GM19455 (cell line): ENCODE measurements around the gene ZNF524.
A peak's percentile ranks its signal among the peaks of the same experiment; 100 is the strongest.

Experiments
- ATAC-seq: cut with Tn5 transposase; IDR thresholded peaks from one replicate; pipeline ENCODE4 v1.9.1; 2021; ENCODE audit not compliant: unreplicated experiment

ZNF524 gene

DNA sequence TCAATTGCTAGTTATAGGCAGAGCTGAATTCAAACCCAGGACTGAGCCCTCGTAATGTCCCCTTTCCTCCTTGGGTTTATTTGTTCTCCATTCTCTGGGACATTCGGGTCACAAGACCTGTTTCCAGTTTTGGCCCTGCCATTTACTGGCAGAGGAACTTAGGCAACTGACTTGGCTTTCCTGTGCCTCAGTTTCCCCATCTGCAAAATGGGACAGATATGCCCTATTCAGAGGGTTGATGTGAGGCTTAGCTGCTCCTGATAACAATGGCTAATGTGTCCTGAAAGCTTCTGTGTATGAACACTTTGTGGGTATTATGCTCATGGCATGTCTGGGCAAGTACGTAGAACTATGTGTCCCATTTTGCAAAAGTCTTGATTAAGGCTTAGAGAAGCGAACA, 996 bp downstream of the ZNF524 start:
- no peak for ATAC-seq

GRCh38 chr19:55602104-55603001, 2.3 kb downstream of the ZNF524 start:
- ATAC-seq: no peak

DNA sequence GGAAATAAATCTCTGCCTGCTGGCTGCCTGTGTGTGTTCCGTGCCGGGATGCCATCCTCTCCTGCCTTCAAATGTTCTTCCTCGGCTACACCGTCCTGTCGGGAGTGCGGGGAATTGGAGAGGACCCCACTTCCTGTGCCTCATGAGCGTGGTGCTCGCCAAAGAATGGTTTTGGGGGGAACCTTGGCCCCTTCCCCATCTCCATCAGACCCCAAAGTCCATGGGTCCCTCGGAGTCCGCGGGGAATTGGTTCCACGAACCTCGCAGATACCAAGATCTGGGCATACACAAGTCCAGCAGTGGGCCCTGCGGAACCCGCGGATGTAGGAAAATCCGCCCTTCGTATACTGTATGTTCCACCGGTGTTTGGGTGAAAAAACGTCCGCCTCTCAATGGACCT, 3.0 kb downstream of the ZNF524 start:
- ATAC-seq: no peak

GRCh38 chr19:55603581-55604292, 3.6 kb downstream of the ZNF524 start:
- no peak for ATAC-seq

GRCh38 chr19:55605207-55605636, 5.1 kb downstream of the ZNF524 start:
- ATAC-seq: peak; percentile 59

- peak; percentile 25 for ATAC-seq
Measured at GRCh38 chr19:55605637-55606470, 5.8 kb downstream of the ZNF524 start, which contains the start of gene ZNF865. TSS of gene ZNF865 (plus strand) at chr19:55605647. CDS start at chr19:55613619, 7,972 bp downstream.

- ATAC-seq: no peak
Measured at GRCh38 chr19:55606471-55606787, 6.3 kb downstream of the ZNF524 start.

DNA sequence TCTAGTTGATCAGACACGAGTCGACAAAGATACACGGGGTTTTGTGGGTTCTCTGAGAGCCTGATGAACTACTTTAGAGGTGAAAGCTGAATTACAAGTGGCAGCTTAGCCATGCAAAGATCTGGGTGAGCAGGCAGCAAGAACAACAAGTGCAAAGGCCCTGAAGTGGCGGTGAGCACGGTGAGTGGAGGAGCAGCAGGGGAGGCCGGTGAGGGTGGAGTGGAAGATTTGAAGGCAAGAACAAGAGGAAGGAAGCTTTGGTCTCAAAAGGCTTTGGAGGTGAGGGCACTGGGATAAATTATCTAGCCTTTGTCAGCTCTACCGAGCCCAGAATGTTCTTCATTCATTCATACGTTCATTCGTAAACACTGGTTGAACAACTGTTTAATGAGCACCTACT, 6.7 kb downstream of the ZNF524 start:
- no peak for ATAC-seq

DNA sequence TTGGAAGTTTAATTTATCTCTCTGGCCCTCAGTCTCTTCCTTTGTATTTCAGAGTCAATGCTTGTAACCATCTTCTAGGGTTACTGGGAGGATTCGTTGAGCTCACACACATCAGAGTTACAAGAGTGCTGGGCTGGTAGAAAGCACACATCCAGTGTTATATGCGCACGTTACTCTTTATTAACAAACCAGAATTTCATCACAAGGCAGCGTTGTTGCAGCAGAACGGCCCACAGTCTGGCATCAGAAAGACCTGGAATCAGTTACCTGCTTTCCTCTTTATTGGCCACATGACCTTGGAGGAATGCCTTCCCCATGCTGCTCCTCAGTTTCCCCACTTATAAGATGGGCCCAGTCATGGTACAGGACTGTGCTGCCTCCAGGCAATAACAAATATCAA, 9.2 kb downstream of the ZNF524 start:
- ATAC-seq: no peak

- no peak for ATAC-seq
Measured at GRCh38 chr19:55611300-55611982, 11.4 kb downstream of the ZNF524 start.

DNA sequence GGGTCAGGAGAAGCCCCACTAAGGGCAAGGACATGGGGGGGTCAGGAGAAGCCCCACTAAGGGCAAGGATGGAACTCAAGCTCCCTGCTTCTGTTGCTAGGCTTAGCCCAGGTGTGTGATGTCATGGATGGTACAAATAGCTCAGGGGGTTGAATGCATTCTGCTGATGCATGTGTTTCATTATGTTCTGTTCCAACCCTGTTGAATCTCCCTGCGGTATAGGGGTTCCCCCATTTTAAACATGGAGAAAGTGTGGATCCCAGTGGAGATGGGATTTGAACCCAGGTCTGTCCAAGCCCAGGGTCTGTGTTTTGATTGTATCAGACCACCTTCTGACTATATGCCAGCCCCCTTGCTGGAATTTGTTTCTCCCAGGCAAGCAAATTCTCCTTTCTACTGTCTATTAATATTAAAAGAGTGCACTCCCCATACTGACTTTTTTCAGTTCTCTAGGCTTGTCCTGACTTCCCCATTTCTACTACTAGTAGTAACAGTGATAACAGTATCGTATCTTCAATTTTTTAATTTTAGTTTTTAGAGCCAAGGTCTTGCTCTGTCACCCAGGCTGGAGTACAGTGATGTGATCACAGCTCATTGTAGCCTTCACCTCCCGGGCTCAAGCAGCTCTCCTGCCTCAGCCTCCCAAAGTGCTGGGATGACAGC, 12.0 kb downstream of the ZNF524 start:
- ATAC-seq: no peak

DNA sequence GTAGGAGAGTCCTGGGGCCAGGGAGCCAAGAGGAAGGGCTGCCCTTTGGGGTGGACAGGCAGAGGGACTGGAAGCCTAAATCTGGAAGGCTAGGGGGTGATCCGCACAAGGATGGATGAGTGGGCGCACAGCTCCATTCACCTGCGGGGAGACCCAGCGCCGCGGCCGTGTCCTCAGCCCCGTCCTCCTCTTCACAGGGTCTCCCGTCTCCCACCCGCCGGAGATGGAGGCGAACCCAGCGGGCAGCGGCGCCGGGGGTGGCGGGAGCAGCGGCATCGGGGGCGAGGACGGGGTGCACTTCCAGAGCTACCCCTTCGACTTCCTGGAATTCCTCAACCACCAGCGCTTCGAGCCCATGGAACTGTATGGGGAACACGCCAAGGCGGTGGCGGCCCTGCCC, 13.3 kb downstream of the ZNF524 start:
- ATAC-seq: no peak

DNA sequence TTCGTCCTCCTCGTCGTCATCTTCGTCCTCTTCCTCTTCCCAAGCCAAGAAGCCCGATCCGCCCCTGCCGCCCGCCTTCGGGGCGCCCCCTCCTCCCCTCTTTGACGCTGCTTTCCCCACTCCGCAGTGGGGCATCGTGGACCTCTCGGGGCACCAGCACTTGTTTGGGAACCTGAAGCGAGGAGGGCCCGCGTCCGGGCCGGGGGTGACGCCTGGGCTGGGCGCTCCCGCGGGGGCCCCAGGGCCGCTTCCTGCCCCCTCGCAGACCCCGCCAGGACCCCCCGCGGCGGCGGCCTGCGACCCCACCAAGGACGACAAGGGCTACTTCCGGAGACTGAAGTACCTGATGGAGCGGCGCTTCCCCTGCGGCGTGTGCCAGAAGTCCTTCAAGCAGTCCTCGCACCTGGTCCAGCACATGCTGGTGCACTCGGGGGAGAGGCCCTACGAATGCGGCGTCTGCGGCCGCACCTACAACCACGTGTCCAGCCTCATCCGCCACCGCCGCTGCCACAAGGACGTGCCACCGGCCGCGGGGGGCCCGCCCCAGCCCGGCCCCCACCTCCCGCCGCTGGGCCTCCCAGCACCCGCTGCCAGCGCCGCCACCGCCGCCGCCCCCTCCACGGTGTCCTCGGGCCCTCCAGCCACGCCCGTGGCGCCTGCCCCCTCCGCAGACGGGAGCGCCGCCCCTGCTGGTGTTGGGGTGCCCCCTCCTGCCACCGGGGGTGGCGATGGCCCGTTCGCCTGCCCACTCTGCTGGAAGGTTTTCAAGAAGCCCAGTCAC, 14.0 kb downstream of the ZNF524 start:
- ATAC-seq: no peak

- ATAC-seq: no peak
Measured at GRCh38 chr19:55614711-55615542, 14.8 kb downstream of the ZNF524 start.

- ATAC-seq: no peak
Measured at GRCh38 chr19:55615543-55616394, 15.7 kb downstream of the ZNF524 start.

DNA sequence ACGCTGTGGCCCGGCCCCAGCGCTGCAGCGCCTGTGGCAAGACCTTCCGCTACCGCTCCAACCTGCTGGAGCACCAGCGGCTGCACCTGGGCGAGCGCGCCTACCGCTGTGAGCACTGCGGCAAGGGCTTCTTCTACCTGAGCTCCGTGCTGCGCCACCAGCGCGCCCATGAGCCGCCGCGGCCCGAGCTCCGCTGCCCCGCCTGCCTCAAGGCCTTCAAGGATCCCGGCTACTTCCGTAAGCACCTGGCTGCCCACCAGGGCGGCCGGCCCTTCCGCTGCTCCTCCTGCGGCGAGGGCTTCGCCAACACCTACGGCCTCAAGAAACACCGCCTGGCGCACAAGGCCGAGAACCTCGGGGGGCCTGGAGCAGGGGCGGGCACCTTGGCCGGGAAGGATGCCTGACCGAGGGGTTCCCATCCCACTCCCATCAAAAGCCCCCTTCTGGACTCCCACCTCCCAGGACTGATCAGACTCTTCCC, 16.3 kb downstream of the ZNF524 start:
- no peak for ATAC-seq

DNA sequence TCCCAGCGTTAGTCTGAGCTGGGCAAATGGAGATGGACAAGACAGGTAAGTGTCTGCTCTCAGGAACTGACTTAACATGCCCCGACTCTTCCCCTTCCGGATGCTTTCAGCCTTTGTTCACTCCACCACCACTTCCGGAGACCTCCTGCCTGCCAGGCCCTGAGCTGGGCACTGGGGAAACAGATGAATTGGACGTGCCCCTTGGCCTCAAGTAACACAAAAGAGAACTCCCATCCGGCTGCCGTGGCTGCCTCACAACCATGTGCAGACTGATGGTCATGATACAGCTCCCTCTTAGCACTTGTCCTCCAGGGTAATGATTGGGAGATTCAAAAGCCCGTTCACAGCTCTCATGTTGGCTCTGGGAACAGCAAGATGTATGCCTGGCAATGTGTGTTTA, 17.3 kb downstream of the ZNF524 start:
- no peak for ATAC-seq

DNA sequence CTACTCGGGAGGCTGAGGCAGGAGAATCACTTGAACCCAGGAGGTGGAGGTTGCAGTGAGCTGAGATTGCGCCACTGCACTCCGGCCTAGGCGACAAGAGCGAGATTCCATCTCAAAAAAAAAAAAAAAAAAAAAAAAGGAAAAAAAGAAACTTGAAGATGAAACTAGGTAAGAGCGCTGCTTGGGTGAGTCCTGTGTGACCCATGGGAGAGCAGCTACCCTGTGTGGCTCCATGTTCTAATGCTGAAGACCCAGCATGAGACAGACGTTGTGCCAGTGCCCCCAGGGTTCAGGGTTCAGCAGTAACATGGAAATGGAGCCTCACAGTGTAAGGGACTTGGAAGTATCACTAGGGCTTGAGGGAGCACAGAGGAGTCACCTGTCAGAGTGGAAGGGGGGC, 18.3 kb downstream of the ZNF524 start:
- no peak for ATAC-seq
